Stimulated activated CD8-positive, alpha-beta memory T cell treated with anti-CD3 and anti-CD28 coated beads, Interleukin-15, amount 100 ng/mL, for 48 hours (primary cell): ENCODE data around the gene CELSR1.

Experiments
- DNase-seq, 2 donors: peaks; one replicate each; pipeline ENCODE4 v3.0.0-alpha.2; 2020; ENCODE audit warnings: low read depth in 2 of 2

CELSR1 gene

GRCh38 chr22:46444390-46444854 lies 93.0 kb downstream of the CELSR1 start:
- DNase-seq, result no peak

GRCh38 chr22:46443850-46444389 lies 93.5 kb downstream of the CELSR1 start:
- no peak for DNase-seq

GRCh38 chr22:46442217-46442853 lies 95.1 kb downstream of the CELSR1 start:
- no peak for DNase-seq

- DNase-seq, result no peak
Observed at GRCh38 chr22:46439576-46440465, 97.6 kb downstream of the CELSR1 start.

GRCh38 chr22:46439111-46439510 lies 98.3 kb downstream of the CELSR1 start:
- no peak for DNase-seq

- no peak for DNase-seq
Observed at GRCh38 chr22:46437671-46438440, 99.6 kb downstream of the CELSR1 start.

- no peak for DNase-seq
Observed at GRCh38 chr22:46436595-46437175, 100.7 kb downstream of the CELSR1 start.

GRCh38 chr22:46433318-46433717 lies 104.1 kb downstream of the CELSR1 start:
- DNase-seq, result no peak

- no peak for DNase-seq
Observed at GRCh38 chr22:46432164-46433068, 105.0 kb downstream of the CELSR1 start.

- no peak for DNase-seq
Observed at GRCh38 chr22:46430961-46431838, 106.2 kb downstream of the CELSR1 start.

- DNase-seq, result no peak
Observed at GRCh38 chr22:46429325-46429853, 108.0 kb downstream of the CELSR1 start.

GRCh38 chr22:46428602-46429324 lies 108.7 kb downstream of the CELSR1 start:
- no peak for DNase-seq

- DNase-seq, result no peak
Observed at GRCh38 chr22:46428171-46428570, 109.2 kb downstream of the CELSR1 start.

GRCh38 chr22:46425016-46425415 lies 112.4 kb downstream of the CELSR1 start:
- no peak for DNase-seq

GRCh38 chr22:46424496-46424895 lies 112.9 kb downstream of the CELSR1 start:
- no peak for DNase-seq

- DNase-seq, result no peak
Observed at GRCh38 chr22:46422896-46423295, 114.5 kb downstream of the CELSR1 start.

- DNase-seq, result peak; percentile 4 to 6
Observed at GRCh38 chr22:46421267-46421666, 116.2 kb downstream of the CELSR1 start.

GRCh38 chr22:46419754-46420571 lies 117.5 kb downstream of the CELSR1 start:
- no peak for DNase-seq
